GM23338 (cell line): Measurements from ENCODE around the gene MAP4K4. TPM values are rescaled to one million over a fixed set of nuclear protein-coding genes. Genes with fewer than 3 reads are reported as not detected.

Experiments
- ATAC-seq: fragments of 200-7000 bp; cut with Tn5 transposase; 3 replicates; pipeline ENCODE4 v1.9.1; 2020
- DNase-seq: peaks from one replicate; pipeline ENCODE4 v3.0.0-alpha.2; 2015; ENCODE audit warnings: low spot score
- H2AFZ ChIP-seq: fragments of 200-600 bp; sonication (generic); 2 replicates; pipeline ENCODE4 v1.8.0; 2016; ENCODE audit warnings: antibody characterized with exemption, mild to moderate bottlenecking, moderate library complexity
- H3F3A ChIP-seq: fragments of 200-600 bp; sonication (generic); replicated peaks from 2 replicates; pipeline ENCODE4 v1.8.0; 2017; ENCODE audit warnings: antibody characterized with exemption, mixed run types, low read depth
- H3K27ac ChIP-seq: fragments of 200-600 bp; sonication (generic); 2 replicates; pipeline ENCODE4 v1.6.1; 2016; ENCODE audit warnings: low read depth
- H3K27me3 ChIP-seq: fragments of 200-600 bp; sonication (generic); 2 replicates; pipeline ENCODE4 v1.8.0; 2016; ENCODE audit warnings: mild to moderate bottlenecking, mixed run types, moderate library complexity; ENCODE audit not compliant: insufficient read depth
- H3K36me3 ChIP-seq: fragments of 200-600 bp; sonication (generic); 2 replicates; pipeline ENCODE4 v1.8.0; 2016; ENCODE audit warnings: mild to moderate bottlenecking; ENCODE audit not compliant: insufficient read depth
- H3K4me1 ChIP-seq: fragments of 200-600 bp; sonication (generic); 2 replicates; pipeline ENCODE4 v1.8.0; 2016; ENCODE audit warnings: mild to moderate bottlenecking, moderate library complexity; ENCODE audit not compliant: insufficient read depth
- H3K4me2 ChIP-seq: fragments of 200-600 bp; sonication (generic); 2 replicates; pipeline ENCODE4 v1.7.1; 2017; ENCODE audit warnings: mixed run types
- H3K4me3 ChIP-seq: fragments of 200-600 bp; sonication (generic); 2 replicates; pipeline ENCODE4 v1.6.1; 2016; ENCODE audit warnings: mixed run types
- H3K79me2 ChIP-seq: fragments of 200-600 bp; sonication (generic); replicated peaks from 2 replicates; pipeline ENCODE4 v1.8.0; 2017; ENCODE audit warnings: mild to moderate bottlenecking; ENCODE audit not compliant: insufficient read depth
- H3K9me2 ChIP-seq: fragments of 200-600 bp; sonication (generic); 2 replicates; pipeline ENCODE4 v1.8.0; 2017; ENCODE audit not compliant: insufficient read depth
- H4K20me1 ChIP-seq: fragments of 200-600 bp; sonication (generic); replicated peaks from 2 replicates; pipeline ENCODE4 v1.8.0; 2017; ENCODE audit warnings: mild to moderate bottlenecking; ENCODE audit not compliant: insufficient read depth
- H3K27ac Mint-ChIP-seq: 2 replicates; pipeline ENCODE4 v1.8.0; 2020; ENCODE audit warnings: inconsistent platforms, mild to moderate bottlenecking, moderate library complexity, mixed read lengths
- H3K27me3 Mint-ChIP-seq: 3 replicates; pipeline ENCODE4 v1.8.0; 2022; ENCODE audit warnings: low read depth, mild to moderate bottlenecking, moderate library complexity, mixed read lengths, inconsistent platforms; ENCODE audit not compliant: insufficient read depth, poor library complexity
- H3K36me3 Mint-ChIP-seq: 3 replicates; pipeline ENCODE4 v1.8.0; 2021; ENCODE audit warnings: low read depth, mild to moderate bottlenecking, inconsistent platforms, moderate library complexity, mixed read lengths
- H3K4me1 Mint-ChIP-seq: 3 replicates; pipeline ENCODE4 v1.8.0; 2020; ENCODE audit warnings: mild to moderate bottlenecking, inconsistent platforms, mixed read lengths
- H3K4me3 Mint-ChIP-seq: 3 replicates; pipeline ENCODE4 v1.8.0; 2021; ENCODE audit warnings: moderate library complexity, mild to moderate bottlenecking, inconsistent platforms, mixed read lengths
- H3K9me3 Mint-ChIP-seq: 3 replicates; pipeline ENCODE4 v1.8.0; 2020; ENCODE audit warnings: moderate library complexity, mild to moderate bottlenecking, inconsistent platforms, mixed read lengths
- CREB1 ChIP-seq: fragments of 250-450 bp; sonication (Bioruptor Pico); IDR thresholded peaks from 2 replicates; pipeline ENCODE4 v1.5.0; 2020; ENCODE audit warnings: low read depth, mild to moderate bottlenecking, moderate library complexity
- EZH2 ChIP-seq: fragments of 200-600 bp; sonication (generic); IDR thresholded peaks from one replicate; pipeline ENCODE4 v1.8.0; 2017; ENCODE audit warnings: antibody characterized with exemption, mild to moderate bottlenecking, low read depth; ENCODE audit not compliant: unreplicated experiment
- EZH2phosphoT487 ChIP-seq: fragments of 200-600 bp; sonication (generic); IDR thresholded peaks from one replicate; pipeline ENCODE4 v1.8.1; 2018; ENCODE audit warnings: antibody characterized with exemption; ENCODE audit not compliant: unreplicated experiment
- JUNB ChIP-seq: IDR thresholded peaks from one replicate; pipeline ENCODE4 v1.6.1; 2016; ENCODE audit warnings: antibody characterized with exemption; ENCODE audit not compliant: unreplicated experiment
- NANOG ChIP-seq: IDR thresholded peaks from 2 replicates; pipeline ENCODE4 v1.6.1; 2016; ENCODE audit warnings: antibody characterized with exemption, borderline replicate concordance
- POLR2AphosphoS5 ChIP-seq: IDR thresholded peaks from 2 replicates; pipeline ENCODE4 v1.6.1; 2016; ENCODE audit warnings: antibody characterized with exemption, low read depth
- STAT1 ChIP-seq: IDR thresholded peaks from one replicate; pipeline ENCODE4 v1.6.1; 2016; ENCODE audit warnings: antibody characterized with exemption; ENCODE audit not compliant: unreplicated experiment
- ZNF114 ChIP-seq: fragments of 250-450 bp; sonication (Bioruptor Pico); IDR thresholded peaks from 2 replicates; pipeline ENCODE4 v1.5.0; 2020; ENCODE audit warnings: mild to moderate bottlenecking, moderate library complexity
- ZNF331 ChIP-seq: fragments of 250-450 bp; sonication (Bioruptor Pico); IDR thresholded peaks from 2 replicates; pipeline ENCODE4 v1.5.0; 2020; ENCODE audit warnings: low read depth, mild to moderate bottlenecking, moderate library complexity
- polyA plus RNA-seq: library from polyadenylated mRNA; unstranded; fragments of >200 nt; fragmentation: Nextera tagmentation; extraction: Ambion mirVana; gene quantifications from 2 replicates; pipeline ENCODE4 v1.2.1, GENCODE V29; 2016
- total RNA-seq: library from RNA; depleted of rRNA; stranded (reverse); fragments of >200 nt; shearing (Covaris generic); gene quantifications from 2 replicates; pipeline ENCODE4 v1.2.3, GENCODE V29; 2014
- TF ChIP-seq, protein P1 (sequence below), 2 experiments: fragments of 200-600 bp in 1 of 2; sonication (generic) in 1 of 2; conservative IDR thresholded peaks; 2 replicates each; pipeline versions ENCODE4 v1.5.1 to v1.6.1; 2016 to 2017; ENCODE audit warnings: antibody characterized with exemption in 2 of 2, low read depth in 2 of 2, mild to moderate bottlenecking in 2 of 2, moderate library complexity in 1 of 2
- TF ChIP-seq, protein P2 (sequence below): IDR thresholded peaks from 2 replicates; pipeline ENCODE4 v1.6.1; 2016; ENCODE audit warnings: antibody characterized with exemption
- TF ChIP-seq, protein P3 (sequence below): fragments of 250-450 bp; sonication (Bioruptor Pico); IDR thresholded peaks from 2 replicates; pipeline ENCODE4 v1.5.0; 2020; ENCODE audit warnings: mild to moderate bottlenecking, moderate library complexity

Gene MAP4K4
- total and polyA plus RNA-seq, 2 experiments from 2014 or later = 34.6 to 99.2 TPM

DNA sequence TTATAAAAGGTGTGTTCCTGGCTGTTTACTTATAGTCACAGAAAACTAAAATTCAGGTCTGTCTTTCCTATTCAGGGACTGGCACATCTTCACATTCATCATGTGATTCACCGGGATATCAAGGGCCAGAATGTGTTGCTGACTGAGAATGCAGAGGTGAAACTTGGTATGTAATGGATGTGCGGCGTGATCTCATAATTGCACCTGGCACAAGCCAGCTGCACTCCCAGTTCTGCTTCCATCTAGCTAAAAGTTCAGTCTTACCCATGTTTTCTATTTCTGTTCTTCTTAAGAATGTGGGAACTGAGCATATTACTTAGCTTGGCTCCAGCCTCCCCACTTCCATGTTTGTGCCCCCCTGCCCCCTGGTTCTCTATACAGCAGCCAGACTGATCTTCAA lies 131.9 kb downstream of the MAP4K4 start (continued):
- TF ChIP-seq, protein P1, sequence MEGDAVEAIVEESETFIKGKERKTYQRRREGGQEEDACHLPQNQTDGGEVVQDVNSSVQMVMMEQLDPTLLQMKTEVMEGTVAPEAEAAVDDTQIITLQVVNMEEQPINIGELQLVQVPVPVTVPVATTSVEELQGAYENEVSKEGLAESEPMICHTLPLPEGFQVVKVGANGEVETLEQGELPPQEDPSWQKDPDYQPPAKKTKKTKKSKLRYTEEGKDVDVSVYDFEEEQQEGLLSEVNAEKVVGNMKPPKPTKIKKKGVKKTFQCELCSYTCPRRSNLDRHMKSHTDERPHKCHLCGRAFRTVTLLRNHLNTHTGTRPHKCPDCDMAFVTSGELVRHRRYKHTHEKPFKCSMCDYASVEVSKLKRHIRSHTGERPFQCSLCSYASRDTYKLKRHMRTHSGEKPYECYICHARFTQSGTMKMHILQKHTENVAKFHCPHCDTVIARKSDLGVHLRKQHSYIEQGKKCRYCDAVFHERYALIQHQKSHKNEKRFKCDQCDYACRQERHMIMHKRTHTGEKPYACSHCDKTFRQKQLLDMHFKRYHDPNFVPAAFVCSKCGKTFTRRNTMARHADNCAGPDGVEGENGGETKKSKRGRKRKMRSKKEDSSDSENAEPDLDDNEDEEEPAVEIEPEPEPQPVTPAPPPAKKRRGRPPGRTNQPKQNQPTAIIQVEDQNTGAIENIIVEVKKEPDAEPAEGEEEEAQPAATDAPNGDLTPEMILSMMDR (conservative IDR thresholded peaks at IDR 0.05; ENCODE audit: low read depth in 2 of 2) = no peak
- TF ChIP-seq STAT1 (no peak), EZH2 (no peak), ZNF114 (CRISPR knock-in tag) (no peak), NANOG (no peak)

DNA sequence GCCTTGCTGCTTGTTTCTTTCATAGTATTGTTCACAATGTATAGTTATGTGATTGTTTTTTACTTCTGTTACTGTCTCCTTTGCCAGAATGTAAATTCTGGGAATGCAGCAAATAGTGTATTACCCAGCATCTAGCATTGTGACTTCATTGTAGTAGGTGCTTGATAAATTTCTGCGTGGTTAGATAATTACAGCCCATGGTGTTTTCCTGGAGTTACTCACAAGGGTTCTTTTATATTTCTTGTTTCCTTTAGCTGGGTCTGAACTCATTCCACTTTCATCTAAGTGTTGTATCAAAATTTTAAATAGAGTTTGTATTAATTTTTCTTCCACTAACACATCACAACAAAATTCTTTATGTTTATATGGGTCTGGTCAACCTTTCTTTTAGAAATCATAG lies 132.6 kb downstream of the MAP4K4 start:
- Mint-ChIP-seq H3K36me3 (peaks cover 46% of the 10 kb centered on the region), H3K4me1 (peaks cover 15% of the 10 kb centered on the region), H3K27ac (no peak overlapping the region)
- TF ChIP-seq EZH2 = no peak
- TF ChIP-seq, protein P1 (conservative IDR thresholded peaks at IDR 0.05; ENCODE audit: low read depth in 2 of 2) = no peak
- TF ChIP-seq ZNF331 = no peak
- TF ChIP-seq, protein P2, sequence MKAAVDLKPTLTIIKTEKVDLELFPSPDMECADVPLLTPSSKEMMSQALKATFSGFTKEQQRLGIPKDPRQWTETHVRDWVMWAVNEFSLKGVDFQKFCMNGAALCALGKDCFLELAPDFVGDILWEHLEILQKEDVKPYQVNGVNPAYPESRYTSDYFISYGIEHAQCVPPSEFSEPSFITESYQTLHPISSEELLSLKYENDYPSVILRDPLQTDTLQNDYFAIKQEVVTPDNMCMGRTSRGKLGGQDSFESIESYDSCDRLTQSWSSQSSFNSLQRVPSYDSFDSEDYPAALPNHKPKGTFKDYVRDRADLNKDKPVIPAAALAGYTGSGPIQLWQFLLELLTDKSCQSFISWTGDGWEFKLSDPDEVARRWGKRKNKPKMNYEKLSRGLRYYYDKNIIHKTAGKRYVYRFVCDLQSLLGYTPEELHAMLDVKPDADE = no peak
- TF ChIP-seq, protein P3, sequence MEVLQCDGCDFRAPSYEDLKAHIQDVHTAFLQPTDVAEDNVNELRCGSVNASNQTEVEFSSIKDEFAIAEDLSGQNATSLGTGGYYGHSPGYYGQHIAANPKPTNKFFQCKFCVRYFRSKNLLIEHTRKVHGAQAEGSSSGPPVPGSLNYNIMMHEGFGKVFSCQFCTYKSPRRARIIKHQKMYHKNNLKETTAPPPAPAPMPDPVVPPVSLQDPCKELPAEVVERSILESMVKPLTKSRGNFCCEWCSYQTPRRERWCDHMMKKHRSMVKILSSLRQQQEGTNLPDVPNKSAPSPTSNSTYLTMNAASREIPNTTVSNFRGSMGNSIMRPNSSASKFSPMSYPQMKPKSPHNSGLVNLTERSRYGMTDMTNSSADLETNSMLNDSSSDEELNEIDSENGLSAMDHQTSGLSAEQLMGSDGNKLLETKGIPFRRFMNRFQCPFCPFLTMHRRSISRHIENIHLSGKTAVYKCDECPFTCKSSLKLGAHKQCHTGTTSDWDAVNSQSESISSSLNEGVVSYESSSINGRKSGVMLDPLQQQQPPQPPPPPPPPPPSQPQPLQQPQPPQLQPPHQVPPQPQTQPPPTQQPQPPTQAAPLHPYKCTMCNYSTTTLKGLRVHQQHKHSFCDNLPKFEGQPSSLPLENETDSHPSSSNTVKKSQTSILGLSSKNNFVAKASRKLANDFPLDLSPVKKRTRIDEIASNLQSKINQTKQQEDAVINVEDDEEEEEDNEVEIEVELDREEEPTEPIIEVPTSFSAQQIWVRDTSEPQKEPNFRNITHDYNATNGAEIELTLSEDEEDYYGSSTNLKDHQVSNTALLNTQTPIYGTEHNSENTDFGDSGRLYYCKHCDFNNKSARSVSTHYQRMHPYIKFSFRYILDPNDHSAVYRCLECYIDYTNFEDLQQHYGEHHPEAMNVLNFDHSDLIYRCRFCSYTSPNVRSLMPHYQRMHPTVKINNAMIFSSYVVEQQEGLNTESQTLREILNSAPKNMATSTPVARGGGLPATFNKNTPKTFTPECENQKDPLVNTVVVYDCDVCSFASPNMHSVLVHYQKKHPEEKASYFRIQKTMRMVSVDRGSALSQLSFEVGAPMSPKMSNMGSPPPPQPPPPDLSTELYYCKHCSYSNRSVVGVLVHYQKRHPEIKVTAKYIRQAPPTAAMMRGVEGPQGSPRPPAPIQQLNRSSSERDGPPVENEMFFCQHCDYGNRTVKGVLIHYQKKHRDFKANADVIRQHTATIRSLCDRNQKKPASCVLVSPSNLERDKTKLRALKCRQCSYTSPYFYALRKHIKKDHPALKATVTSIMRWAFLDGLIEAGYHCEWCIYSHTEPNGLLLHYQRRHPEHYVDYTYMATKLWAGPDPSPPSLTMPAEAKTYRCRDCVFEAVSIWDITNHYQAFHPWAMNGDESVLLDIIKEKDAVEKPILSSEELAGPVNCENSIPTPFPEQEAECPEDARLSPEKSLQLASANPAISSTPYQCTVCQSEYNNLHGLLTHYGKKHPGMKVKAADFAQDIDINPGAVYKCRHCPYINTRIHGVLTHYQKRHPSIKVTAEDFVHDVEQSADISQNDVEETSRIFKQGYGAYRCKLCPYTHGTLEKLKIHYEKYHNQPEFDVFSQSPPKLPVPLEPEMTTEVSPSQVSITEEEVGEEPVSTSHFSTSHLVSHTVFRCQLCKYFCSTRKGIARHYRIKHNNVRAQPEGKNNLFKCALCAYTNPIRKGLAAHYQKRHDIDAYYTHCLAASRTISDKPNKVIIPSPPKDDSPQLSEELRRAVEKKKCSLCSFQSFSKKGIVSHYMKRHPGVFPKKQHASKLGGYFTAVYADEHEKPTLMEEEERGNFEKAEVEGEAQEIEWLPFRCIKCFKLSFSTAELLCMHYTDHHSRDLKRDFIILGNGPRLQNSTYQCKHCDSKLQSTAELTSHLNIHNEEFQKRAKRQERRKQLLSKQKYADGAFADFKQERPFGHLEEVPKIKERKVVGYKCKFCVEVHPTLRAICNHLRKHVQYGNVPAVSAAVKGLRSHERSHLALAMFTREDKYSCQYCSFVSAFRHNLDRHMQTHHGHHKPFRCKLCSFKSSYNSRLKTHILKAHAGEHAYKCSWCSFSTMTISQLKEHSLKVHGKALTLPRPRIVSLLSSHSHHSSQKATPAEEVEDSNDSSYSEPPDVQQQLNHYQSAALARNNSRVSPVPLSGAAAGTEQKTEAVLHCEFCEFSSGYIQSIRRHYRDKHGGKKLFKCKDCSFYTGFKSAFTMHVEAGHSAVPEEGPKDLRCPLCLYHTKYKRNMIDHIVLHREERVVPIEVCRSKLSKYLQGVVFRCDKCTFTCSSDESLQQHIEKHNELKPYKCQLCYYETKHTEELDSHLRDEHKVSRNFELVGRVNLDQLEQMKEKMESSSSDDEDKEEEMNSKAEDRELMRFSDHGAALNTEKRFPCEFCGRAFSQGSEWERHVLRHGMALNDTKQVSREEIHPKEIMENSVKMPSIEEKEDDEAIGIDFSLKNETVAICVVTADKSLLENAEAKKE (CRISPR knock-in tag) = no peak
- no peak for TF ChIP-seq NANOG
- no peak for TF ChIP-seq POLR2AphosphoS5
- no peak for TF ChIP-seq CREB1 (CRISPR knock-in tag)
- no peak for TF ChIP-seq JUNB
- TF ChIP-seq EZH2phosphoT487 = no peak
- TF ChIP-seq STAT1 = no peak

More for the DNA sequence above, 132.6 kb downstream of the MAP4K4 start:
- Histone ChIP-seq H3K4me1 (0 out of 2 replicates have a peak, but pooled peaks cover 4% of the 10 kb centered on the region), H3K79me2 (peaks cover under 1% of the 10 kb centered on the region; the same call in 1 of the 2 replicates), H3K4me2 (no peak overlapping the region), H3K27me3 (no peaks in the 10 kb centered on the region), H4K20me1 (peaks cover 7% of the 10 kb centered on the region), H2AFZ (no peak overlapping the region), H3K27ac (no peak overlapping the region), H3K4me3 (no peak overlapping the region), H3K9me2 (no peaks in the 10 kb centered on the region), H3K36me3 (peaks cover 9% of the 10 kb centered on the region), H3F3A (no peaks in the 10 kb centered on the region)
- H3K9me3 Mint-ChIP-seq = no peaks in the 10 kb centered on the region
- no peaks in the 10 kb centered on the region for H3K27me3 Mint-ChIP-seq
- ATAC-seq (no peak), DNase-seq (no peak)
- no peak overlapping the region for H3K4me3 Mint-ChIP-seq
